IPS-11a (cell line): ENCODE results near the gene NXPH4.

Experiments
- H3K4me3 ChIP-seq: one replicate; pipeline ENCODE4 v1.5.1; 2013; ENCODE audit warnings: low read depth, low read length, control low read depth

NXPH4 gene

GRCh38 chr12:57203201-57203600 is 13.4 kb upstream of the NXPH4 start:
- no peak overlapping the region for H3K4me3 ChIP-seq

GRCh38 chr12:57203791-57204190 is 12.8 kb upstream of the NXPH4 start:
- no peak overlapping the region for H3K4me3 ChIP-seq

- H3K4me3 ChIP-seq: no peak overlapping the region
These were observed 12.1 kb upstream of the NXPH4 start for GRCh38 chr12:57204454-57204853.

GRCh38 chr12:57205186-57205585 is 11.4 kb upstream of the NXPH4 start:
- H3K4me3 ChIP-seq: no peak overlapping the region

- no peak overlapping the region for H3K4me3 ChIP-seq
These were observed 10.7 kb upstream of the NXPH4 start for GRCh38 chr12:57205931-57206330.

GRCh38 chr12:57207731-57208630 is 8.6 kb upstream of the NXPH4 start:
- no peak overlapping the region for H3K4me3 ChIP-seq

- no peak overlapping the region for H3K4me3 ChIP-seq
These were observed 7.8 kb upstream of the NXPH4 start for GRCh38 chr12:57208631-57209282.

- H3K4me3 ChIP-seq: no peak overlapping the region
These were observed 6.7 kb upstream of the NXPH4 start for GRCh38 chr12:57209916-57210315.

GRCh38 chr12:57210461-57210860 is 6.1 kb upstream of the NXPH4 start:
- H3K4me3 ChIP-seq: no peak overlapping the region

GRCh38 chr12:57210926-57211692 is 5.5 kb upstream of the NXPH4 start:
- H3K4me3 ChIP-seq: no peak overlapping the region

GRCh38 chr12:57211791-57212700 is 4.5 kb upstream of the NXPH4 start:
- H3K4me3 ChIP-seq: no peak overlapping the region

- H3K4me3 ChIP-seq: no peak overlapping the region
These were observed 3.9 kb upstream of the NXPH4 start for GRCh38 chr12:57212701-57213057.

GRCh38 chr12:57213058-57213715 is 3.4 kb upstream of the NXPH4 start:
- no peak overlapping the region for H3K4me3 ChIP-seq

- H3K4me3 ChIP-seq: no peak overlapping the region
These were observed 2.7 kb upstream of the NXPH4 start for GRCh38 chr12:57213763-57214397.

GRCh38 chr12:57214398-57214781 is 2.2 kb upstream of the NXPH4 start:
- H3K4me3 ChIP-seq: no peak overlapping the region

- H3K4me3 ChIP-seq: no peak overlapping the region
These were observed 1.5 kb upstream of the NXPH4 start for GRCh38 chr12:57215065-57215464.

GRCh38 chr12:57215668-57216013 is 953 bp upstream of the NXPH4 start:
- no peak overlapping the region for H3K4me3 ChIP-seq

GRCh38 chr12:57216921-57217879 is 606 bp downstream of the NXPH4 start:
- H3K4me3 ChIP-seq: peak overlapping the region; percentile 14
